ENCODE measurements around the gene PRKD2.
"Not testable (repeated sequence)": the region's sequence is repeated elsewhere in the genome, so short reads cannot be mapped to it uniquely, and the experiment has no call there.

PRKD2 gene

GRCh38 chr19:46717034-46717715, at the start of gene PRKD2:
Gene PRKD2, minus strand, starts transcription at chr19:46717114. Its CDS starts 744 bp downstream, at chr19:46716370.
- DNase-seq (ENCODE audit: low spot score), result peak; percentile 73

- DNase-seq (ENCODE audit: low spot score), result no peak
Observed at GRCh38 chr19:46764817-46765291, 47.9 kb upstream of the PRKD2 start.

- no peak for DNase-seq (ENCODE audit: low spot score)
Observed at GRCh38 chr19:46762245-46762890, 45.5 kb upstream of the PRKD2 start.

GRCh38 chr19:46761418-46761831, 44.5 kb upstream of the PRKD2 start:
- DNase-seq (ENCODE audit: low spot score), result no peak

- DNase-seq (ENCODE audit: low spot score), result not testable (repeated sequence)
Observed at GRCh38 chr19:46760897-46761296, 44.0 kb upstream of the PRKD2 start.

- DNase-seq (ENCODE audit: low spot score), result no peak
Observed at GRCh38 chr19:46760363-46760762, 43.4 kb upstream of the PRKD2 start.

GRCh38 chr19:46759817-46760333, 43.0 kb upstream of the PRKD2 start:
- no peak for DNase-seq (ENCODE audit: low spot score)

- DNase-seq (ENCODE audit: low spot score), result no peak
Observed at GRCh38 chr19:46759206-46759605, 42.3 kb upstream of the PRKD2 start.

GRCh38 chr19:46756544-46756888, 39.6 kb upstream of the PRKD2 start:
- DNase-seq (ENCODE audit: low spot score), result no peak

GRCh38 chr19:46755853-46756543, 39.1 kb upstream of the PRKD2 start:
- no peak for DNase-seq (ENCODE audit: low spot score)

GRCh38 chr19:46755077-46755852, 38.4 kb upstream of the PRKD2 start:
- no peak for DNase-seq (ENCODE audit: low spot score)

GRCh38 chr19:46753420-46754155, 36.7 kb upstream of the PRKD2 start:
- no peak for DNase-seq (ENCODE audit: low spot score)

GRCh38 chr19:46748325-46749109, 31.6 kb upstream of the PRKD2 start:
- no peak for DNase-seq (ENCODE audit: low spot score)

- peak; percentile 59 for DNase-seq (ENCODE audit: low spot score)
Observed at GRCh38 chr19:46746281-46747057, 29.6 kb upstream of the PRKD2 start, which contains the start of gene STRN4. Gene STRN4, minus strand, starts transcription at chr19:46746450. Its CDS starts 20 bp downstream, at chr19:46746430.

GRCh38 chr19:46745521-46746280, 28.8 kb upstream of the PRKD2 start, which contains the start of gene FKRP:
Gene FKRP, plus strand, starts transcription at chr19:46746057. Its CDS starts 9,394 bp downstream, at chr19:46755451.
- DNase-seq (ENCODE audit: low spot score), result no peak

GRCh38 chr19:46745030-46745429, 28.1 kb upstream of the PRKD2 start:
- no peak for DNase-seq (ENCODE audit: low spot score)

GRCh38 chr19:46744005-46744691, 27.2 kb upstream of the PRKD2 start:
- no peak for DNase-seq (ENCODE audit: low spot score)

- DNase-seq (ENCODE audit: low spot score), result no peak
Observed at GRCh38 chr19:46742926-46743480, 26.1 kb upstream of the PRKD2 start.

All from globus pallidus (tissue), 1 donor.